ENCODE measurements around the gene PLCB4. TPM values are rescaled to one million over a fixed set of nuclear protein-coding genes. Genes with fewer than 3 reads are reported as not detected.
A peak's percentile ranks its signal among the peaks of the same experiment; 100 is the strongest.

The PLCB4 gene
- total and polyA plus RNA-seq, 5 donors, result 9.4 to 42.2 (median 27.7) TPM

- ATAC-seq, result no peak
- Histone ChIP-seq H3K9me3 (ENCODE audit: control insufficient read depth, low read length) (no peaks in the 10 kb centered on the region), H3K27ac (ENCODE audit: low read length) (no peak overlapping the region), H3K4me3 (ENCODE audit: low read length) (no peak overlapping the region), H3K4me1 (ENCODE audit: control insufficient read depth, insufficient read depth, low read length) (peaks cover 4% of the 10 kb centered on the region), H3K27me3 (ENCODE audit: control insufficient read depth, insufficient read depth) (no peaks in the 10 kb centered on the region)
- intact Hi-C loops (cut with DNase I), result no loop called here
- peak in 1 of 3 donors; percentile 21 for DNase-seq
- WGBS, result 95% methylated on average over 3 of the region's 3 CpGs
These were observed 173.0 kb downstream of the PLCB4 start for GRCh38 chr20:9241721-9242427.

DNA sequence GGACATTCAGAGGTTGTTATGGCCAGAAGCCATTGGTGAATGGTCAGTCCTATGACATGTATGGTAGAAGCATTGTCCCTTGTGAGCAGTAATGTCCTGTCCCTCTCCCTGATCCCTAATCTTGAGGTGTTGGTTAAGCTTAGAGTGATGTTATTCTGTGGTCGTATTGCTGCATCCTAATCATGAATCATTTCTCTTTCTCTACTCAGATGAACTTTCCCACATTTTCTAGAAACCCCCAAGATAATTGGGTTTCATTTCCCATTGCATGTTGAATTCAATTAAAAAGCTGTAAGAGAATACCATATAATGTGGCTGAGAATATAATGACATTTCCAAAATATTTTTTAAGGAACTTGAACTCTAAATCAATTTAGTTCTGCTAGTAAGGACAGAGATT, 175.1 kb downstream of the PLCB4 start:
- H3K9me3 ChIP-seq (ENCODE audit: control insufficient read depth, low read length), result no peaks in the 10 kb centered on the region
- H3K4me3 ChIP-seq (ENCODE audit: low read length), result no peak overlapping the region
- 81% methylated on average over 1 of the region's 1 CpG for WGBS
- intact Hi-C loops (cut with DNase I), result no loop called here
- no peaks in the 10 kb centered on the region for H3K27me3 ChIP-seq (ENCODE audit: control insufficient read depth, insufficient read depth)
- H3K4me1 ChIP-seq (ENCODE audit: control insufficient read depth, insufficient read depth, low read length), result peaks cover 4% of the 10 kb centered on the region
- ATAC-seq (no peak), DNase-seq (no peak)
- H3K27ac ChIP-seq (ENCODE audit: low read length), result no peak overlapping the region

DNA sequence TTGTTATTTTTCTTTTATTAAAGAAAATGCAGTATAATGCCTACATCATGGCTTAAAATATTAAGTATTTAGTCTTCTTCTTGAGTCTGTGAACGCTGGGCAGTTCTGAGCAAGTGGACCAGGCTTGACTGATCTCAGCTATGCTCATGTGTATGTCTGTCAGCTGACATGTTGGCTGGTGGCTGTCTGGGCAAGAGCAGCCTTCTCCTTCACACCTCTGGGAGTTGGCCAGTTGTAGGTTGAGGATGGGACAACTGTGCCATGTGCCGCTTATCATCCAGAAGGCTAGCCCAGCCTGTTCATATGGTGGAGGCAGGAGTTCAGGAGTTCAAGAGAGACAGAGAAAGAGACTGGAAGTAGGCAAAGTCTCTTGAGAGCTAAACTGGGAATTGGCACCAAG, 175.9 kb downstream of the PLCB4 start:
- ATAC-seq (peak in 1 of 2 donors; percentile 57), DNase-seq (peak in 1 of 3 donors; percentile 36)
- no peaks in the 10 kb centered on the region for H3K27me3 ChIP-seq (ENCODE audit: control insufficient read depth, insufficient read depth)
- 77% methylated on average over 2 of the region's 2 CpGs for WGBS
- no peaks in the 10 kb centered on the region for H3K9me3 ChIP-seq (ENCODE audit: control insufficient read depth, low read length)
- intact Hi-C loops (cut with DNase I), result no loop called here
- H3K4me1 ChIP-seq (ENCODE audit: control insufficient read depth, insufficient read depth, low read length), result peaks cover 4% of the 10 kb centered on the region
- H3K4me3 ChIP-seq (ENCODE audit: low read length), result no peak overlapping the region
- no peak overlapping the region for H3K27ac ChIP-seq (ENCODE audit: low read length)

GRCh38 chr20:9246731-9247130, 177.8 kb downstream of the PLCB4 start:
- Histone ChIP-seq H3K27me3 (ENCODE audit: control insufficient read depth, insufficient read depth) (no peaks in the 10 kb centered on the region), H3K27ac (ENCODE audit: low read length) (no peak overlapping the region), H3K4me3 (ENCODE audit: low read length) (no peak overlapping the region), H3K4me1 (ENCODE audit: control insufficient read depth, insufficient read depth, low read length) (peaks cover 4% of the 10 kb centered on the region), H3K9me3 (ENCODE audit: control insufficient read depth, low read length) (no peaks in the 10 kb centered on the region)
- ATAC-seq (no peak), DNase-seq (no peak)
- 97% methylated on average over 1 of the region's 1 CpG for WGBS
- intact Hi-C loops (cut with DNase I), result no loop called here

DNA sequence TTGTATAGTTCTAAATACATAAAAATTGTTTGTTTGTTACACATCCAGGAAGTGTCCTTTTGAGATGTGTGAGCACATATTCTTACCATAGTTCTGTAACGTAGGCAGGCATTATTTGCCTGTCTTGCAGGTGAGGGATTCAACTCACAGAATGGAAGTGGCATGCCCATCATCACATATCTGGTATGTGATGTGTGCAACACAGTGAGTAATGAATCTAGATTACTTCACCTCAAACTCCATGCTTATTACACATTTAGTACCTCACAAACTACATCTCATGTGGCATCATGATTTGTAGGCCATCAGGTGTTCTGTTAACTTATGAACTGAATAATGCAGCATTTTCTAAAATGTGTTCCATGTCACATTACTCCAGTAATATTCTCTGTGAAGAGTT, 181.6 kb downstream of the PLCB4 start:
- no peaks in the 10 kb centered on the region for H3K27me3 ChIP-seq (ENCODE audit: control insufficient read depth, insufficient read depth)
- DNase-seq (no peak), ATAC-seq (no peak)
- intact Hi-C loops (cut with DNase I), result no loop called here
- 98% methylated on average over 1 of the region's 1 CpG for WGBS
- no peaks in the 10 kb centered on the region for H3K9me3 ChIP-seq (ENCODE audit: control insufficient read depth, low read length)
- no peak overlapping the region for H3K4me3 ChIP-seq (ENCODE audit: low read length)
- H3K27ac ChIP-seq (ENCODE audit: low read length), result no peak overlapping the region
- no peaks in the 10 kb centered on the region for H3K4me1 ChIP-seq (ENCODE audit: control insufficient read depth, insufficient read depth, low read length)

- 81% methylated on average over 4 of the region's 4 CpGs for WGBS
- Histone ChIP-seq H3K4me3 (ENCODE audit: low read length) (no peak overlapping the region), H3K27me3 (ENCODE audit: control insufficient read depth, insufficient read depth) (no peaks in the 10 kb centered on the region), H3K4me1 (ENCODE audit: control insufficient read depth, insufficient read depth, low read length) (no peaks in the 10 kb centered on the region), H3K27ac (ENCODE audit: low read length) (no peak overlapping the region), H3K9me3 (ENCODE audit: control insufficient read depth, low read length) (no peaks in the 10 kb centered on the region)
- ATAC-seq (no peak), DNase-seq (no peak)
- intact Hi-C loops (cut with DNase I), result no loop called here
These were observed 184.2 kb downstream of the PLCB4 start for GRCh38 chr20:9253006-9253539.

- DNase-seq, result no peak
- H3K27ac ChIP-seq (ENCODE audit: low read length), result no peak overlapping the region
- WGBS, result 100% methylated on average over 1 of the region's 1 CpG
- no peaks in the 10 kb centered on the region for H3K4me1 ChIP-seq (ENCODE audit: control insufficient read depth, insufficient read depth, low read length)
- ATAC-seq, result no peak
- no peak overlapping the region for H3K4me3 ChIP-seq (ENCODE audit: low read length)
- intact Hi-C loops (cut with DNase I), result no loop called here
- H3K9me3 ChIP-seq (ENCODE audit: control insufficient read depth, low read length), result no peaks in the 10 kb centered on the region
- H3K27me3 ChIP-seq (ENCODE audit: control insufficient read depth, insufficient read depth), result no peaks in the 10 kb centered on the region
These were observed 186.3 kb downstream of the PLCB4 start for GRCh38 chr20:9255171-9255570.

GRCh38 chr20:9256393-9256792, 187.5 kb downstream of the PLCB4 start:
- Histone ChIP-seq H3K9me3 (ENCODE audit: control insufficient read depth, low read length) (no peaks in the 10 kb centered on the region), H3K4me3 (ENCODE audit: low read length) (no peak overlapping the region), H3K27ac (ENCODE audit: low read length) (no peak overlapping the region), H3K4me1 (ENCODE audit: control insufficient read depth, insufficient read depth, low read length) (no peaks in the 10 kb centered on the region), H3K27me3 (ENCODE audit: control insufficient read depth, insufficient read depth) (no peaks in the 10 kb centered on the region)
- ATAC-seq (no peak), DNase-seq (no peak)
- intact Hi-C loops (cut with DNase I), result no loop called here
- 75% methylated on average over 3 of the region's 3 CpGs for whole genome bisulfite sequencing

DNA sequence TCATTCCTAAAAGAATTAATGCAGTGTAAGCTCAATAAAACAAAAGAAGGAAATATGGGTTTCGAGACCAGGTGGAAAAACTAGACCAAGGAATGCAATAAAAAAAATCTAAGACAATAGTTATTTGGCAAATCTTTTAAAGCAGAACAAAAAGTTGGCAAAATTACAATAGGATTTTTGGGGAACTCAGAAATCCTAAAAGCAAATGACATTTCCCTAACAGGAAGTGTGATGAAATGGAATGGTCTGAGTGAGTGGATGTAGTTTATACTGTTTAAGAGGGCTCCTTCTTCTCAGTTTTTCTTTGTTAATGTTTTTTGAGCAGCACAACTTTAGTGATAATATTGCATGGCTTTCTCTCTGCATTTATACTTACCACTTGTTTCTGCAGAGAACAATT, 190.0 kb downstream of the PLCB4 start:
- Histone ChIP-seq H3K27ac (ENCODE audit: low read length) (no peak overlapping the region), H3K9me3 (ENCODE audit: control insufficient read depth, low read length) (no peaks in the 10 kb centered on the region), H3K4me1 (ENCODE audit: control insufficient read depth, insufficient read depth, low read length) (peaks cover 5% of the 10 kb centered on the region), H3K27me3 (ENCODE audit: control insufficient read depth, insufficient read depth) (no peaks in the 10 kb centered on the region), H3K4me3 (ENCODE audit: low read length) (no peak overlapping the region)
- ATAC-seq (peak in 1 of 2 donors; percentile 32), DNase-seq (no peak)
- intact Hi-C loops (cut with DNase I), result no loop called here
- 62% methylated on average over 1 of the region's 1 CpG for WGBS

GRCh38 chr20:9260027-9260426, 191.1 kb downstream of the PLCB4 start:
- intact Hi-C loops (cut with DNase I), result no loop called here
- H3K9me3 ChIP-seq (ENCODE audit: control insufficient read depth, low read length), result no peaks in the 10 kb centered on the region
- peaks cover 5% of the 10 kb centered on the region for H3K4me1 ChIP-seq (ENCODE audit: control insufficient read depth, insufficient read depth, low read length)
- DNase-seq, result no peak
- H3K4me3 ChIP-seq (ENCODE audit: low read length), result no peak overlapping the region
- no peak for ATAC-seq
- H3K27ac ChIP-seq (ENCODE audit: low read length), result no peak overlapping the region
- H3K27me3 ChIP-seq (ENCODE audit: control insufficient read depth, insufficient read depth), result no peaks in the 10 kb centered on the region

DNA sequence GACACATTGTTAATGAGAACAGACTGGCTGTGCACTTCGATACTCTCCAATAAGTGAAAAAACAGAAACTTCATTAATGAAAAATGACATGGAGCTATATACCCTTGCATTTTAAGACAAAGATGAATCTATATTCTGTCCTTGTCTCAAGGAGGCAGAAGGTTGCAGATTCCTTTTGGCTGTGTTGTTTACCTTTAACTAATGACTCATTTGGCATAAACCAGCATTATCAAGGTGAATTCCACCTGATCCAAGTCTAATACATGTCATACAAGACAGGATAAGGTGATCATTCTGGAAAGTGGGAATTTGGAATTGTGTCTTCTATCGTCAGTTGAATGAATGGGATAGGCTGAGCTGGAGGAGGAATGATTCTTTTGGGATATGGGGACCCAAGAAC, 192.9 kb downstream of the PLCB4 start:
- ATAC-seq (no peak), DNase-seq (no peak)
- Histone ChIP-seq H3K4me3 (ENCODE audit: low read length) (no peak overlapping the region), H3K27ac (ENCODE audit: low read length) (no peak overlapping the region), H3K9me3 (ENCODE audit: control insufficient read depth, low read length) (no peaks in the 10 kb centered on the region), H3K27me3 (ENCODE audit: control insufficient read depth, insufficient read depth) (no peaks in the 10 kb centered on the region), H3K4me1 (ENCODE audit: control insufficient read depth, insufficient read depth, low read length) (peaks cover 5% of the 10 kb centered on the region)
- intact Hi-C loops (cut with DNase I), result no loop called here
- WGBS, result 77% methylated on average over 2 of the region's 2 CpGs
